SK-N-SH (cell line): ENCODE results near the gene HEG1. TPM values are rescaled to one million over a fixed set of nuclear protein-coding genes. Genes with fewer than 3 reads are reported as not detected.

Experiments used
- CTCF ChIA-PET: fragments of 300-600, 350-600 bp; formaldehyde crosslinking; extraction: SDS; loops from one replicate; lab custom pipeline; 2021; lab: Yijun Ruan, JAX
- POLR2A ChIA-PET: fragments of 350-600 bp; sonication (Branson Sonifier 250); formaldehyde crosslinking; extraction: SDS; loops from one replicate; lab custom pipeline; 2020; ENCODE audit warnings: antibody characterized with exemption, inconsistent platforms; lab: Yijun Ruan, JAX
- DNase-seq: peaks from one replicate; pipeline ENCODE4 v3.0.0; 2012
- H2AFZ ChIP-seq: fragments of 200-600 bp; sonication (generic); 2 replicates; pipeline ENCODE4 v1.8.1; 2016; ENCODE audit warnings: antibody characterized with exemption, mild to moderate bottlenecking, low read depth
- H3F3A ChIP-seq: fragments of 200-600 bp; sonication (generic); replicated peaks from 2 replicates; pipeline ENCODE3; 2016; ENCODE audit warnings: antibody characterized with exemption, mild to moderate bottlenecking; ENCODE audit not compliant: insufficient read depth
- H3K27ac ChIP-seq, 2 experiments: fragments of 200-500 bp in 1 of 2; fragments of 200-600 bp in 1 of 2; sonication (Bioruptor generic) in 1 of 2; sonication (generic), shearing (Covaris generic) in 1 of 2; 2 replicates each; pipeline versions ENCODE4 v1.5.1 to v1.6.1; 2014 to 2016; ENCODE audit warnings: low read depth in 2 of 2, inconsistent platforms in 1 of 2, low read length in 1 of 2, mild to moderate bottlenecking in 1 of 2, mixed read lengths in 1 of 2
- H3K27me3 ChIP-seq: fragments of 200-600 bp; sonication (generic), shearing (Covaris generic); 2 replicates; pipeline ENCODE4 v1.6.1; 2016; ENCODE audit warnings: mixed run types; ENCODE audit not compliant: insufficient read depth
- H3K36me3 ChIP-seq, 2 experiments: fragments of 200-500 bp in 1 of 2; fragments of 200-600 bp in 1 of 2; sonication (Bioruptor generic) in 1 of 2; sonication (generic) in 1 of 2; replicated peaks in 1 of 2; 2 replicates each; pipeline versions ENCODE3 to v1.5.1; 2014 to 2016; ENCODE audit warnings: low read length in 1 of 2, mild to moderate bottlenecking in 1 of 2; ENCODE audit not compliant: insufficient read depth in 2 of 2, control insufficient read depth in 1 of 2
- H3K4me1 ChIP-seq, 2 experiments: fragments of 200-500 bp in 1 of 2; fragments of 200-600 bp in 1 of 2; sonication (Bioruptor generic) in 1 of 2; sonication (generic), shearing (Covaris generic) in 1 of 2; 2 replicates each; pipeline versions ENCODE4 v1.5.1 to v1.6.1; 2014 to 2016; ENCODE audit warnings: low read depth in 1 of 2, low read length in 1 of 2, mixed run types in 1 of 2; ENCODE audit not compliant: insufficient read depth in 2 of 2, control insufficient read depth in 1 of 2
- H3K4me2 ChIP-seq: fragments of 200-600 bp; sonication (generic), shearing (Covaris generic); 2 replicates; pipeline ENCODE4 v1.6.1; 2017; ENCODE audit warnings: mixed run types
- H3K4me3 ChIP-seq, 2 experiments: fragments of 200-500 bp in 1 of 2; fragments of 200-600 bp in 1 of 2; sonication (Bioruptor generic) in 1 of 2; sonication (generic), shearing (Covaris generic) in 1 of 2; 2 replicates each; pipeline versions ENCODE4 v1.5.1 to v1.8.1; 2014 to 2016; ENCODE audit warnings: low read depth in 2 of 2, inconsistent platforms in 1 of 2, low read length in 1 of 2, mild to moderate bottlenecking in 1 of 2, mixed read lengths in 1 of 2, moderate library complexity in 1 of 2
- H3K79me2 ChIP-seq: fragments of 200-600 bp; sonication (generic); 2 replicates; pipeline ENCODE4 v1.8.1; 2017; ENCODE audit warnings: mild to moderate bottlenecking; ENCODE audit not compliant: insufficient read depth
- H3K9ac ChIP-seq: fragments of 200-600 bp; sonication (generic); 2 replicates; pipeline ENCODE4 v1.6.1; 2017; ENCODE audit warnings: mixed run types
- H3K9me2 ChIP-seq: fragments of 200-600 bp; sonication (generic); 2 replicates; pipeline ENCODE4 v1.6.1; 2017; ENCODE audit warnings: mixed run types
- H3K9me3 ChIP-seq: fragments of 200-600 bp; sonication (generic); 2 replicates; pipeline ENCODE4 v1.6.1; 2017; ENCODE audit warnings: mixed run types, mild to moderate bottlenecking, moderate library complexity
- H4K20me1 ChIP-seq: fragments of 200-600 bp; sonication (generic); 2 replicates; pipeline ENCODE4 v1.6.1; 2017; ENCODE audit warnings: mild to moderate bottlenecking, mixed run types; ENCODE audit not compliant: insufficient read depth
- CHD2 ChIP-seq: fragments of 150-350 bp; IDR thresholded peaks from 2 replicates; pipeline ENCODE4 v1.6.1; 2018; ENCODE audit warnings: low read length; ENCODE audit not compliant: partially characterized antibody
- ELF1 ChIP-seq: IDR thresholded peaks from 2 replicates; pipeline ENCODE4 v1.4.0; 2012
- EP300 ChIP-seq, 2 experiments: IDR thresholded peaks; 2 replicates each; pipeline versions ENCODE4 v1.4.0 to v1.6.1; 2012; ENCODE audit warnings: borderline replicate concordance in 1 of 2, low read depth in 1 of 2, low read length in 1 of 2
- FOSL2 ChIP-seq: IDR thresholded peaks from 2 replicates; pipeline ENCODE4 v1.4.0; 2012; ENCODE audit warnings: low read depth, mild to moderate bottlenecking, moderate library complexity, borderline replicate concordance
- FOXJ3 ChIP-seq: sonication (generic); formaldehyde crosslinking; IDR thresholded peaks from 2 replicates; pipeline ENCODE4 v1.5.1; 2020; ENCODE audit warnings: mild to moderate bottlenecking, missing genetic modification reagents
- FOXM1 ChIP-seq: IDR thresholded peaks from 2 replicates; pipeline ENCODE4 v1.4.0; 2012; ENCODE audit warnings: low read depth, mild to moderate bottlenecking
- GABPA ChIP-seq: IDR thresholded peaks from 2 replicates; pipeline ENCODE4 v1.4.0; 2012; ENCODE audit warnings: low read depth, mild to moderate bottlenecking
- GATA2 ChIP-seq: sonication (generic); formaldehyde crosslinking; IDR thresholded peaks from 2 replicates; pipeline ENCODE4 v1.5.0; 2020; ENCODE audit warnings: mild to moderate bottlenecking, missing genetic modification reagents
- JUND ChIP-seq: IDR thresholded peaks from 2 replicates; pipeline ENCODE4 v1.4.0; 2012
- MEF2A ChIP-seq: IDR thresholded peaks from 2 replicates; pipeline ENCODE4 v1.4.0; 2012; ENCODE audit warnings: low read depth, borderline replicate concordance
- MXI1 ChIP-seq: IDR thresholded peaks from 2 replicates; pipeline ENCODE4 v1.6.1; 2012; ENCODE audit warnings: mild to moderate bottlenecking, low read depth, low read length, improper control_type of control experiment
- NFIC ChIP-seq: IDR thresholded peaks from 2 replicates; pipeline ENCODE4 v1.4.0; 2012; ENCODE audit warnings: borderline replicate concordance
- RAD21 ChIP-seq: IDR thresholded peaks from 2 replicates; pipeline ENCODE4 v1.6.1; 2012; ENCODE audit warnings: mild to moderate bottlenecking, low read length
- RFX5 ChIP-seq: IDR thresholded peaks from 2 replicates; pipeline ENCODE4 v1.6.1; 2012; ENCODE audit warnings: mild to moderate bottlenecking, improper control_type of control experiment, low read length
- RXRA ChIP-seq: IDR thresholded peaks from 2 replicates; pipeline ENCODE4 v1.4.0; 2012; ENCODE audit warnings: low read depth, mild to moderate bottlenecking, borderline replicate concordance
- SIN3A ChIP-seq: IDR thresholded peaks from 2 replicates; pipeline ENCODE4 v1.6.1; 2012; ENCODE audit warnings: low read depth, mild to moderate bottlenecking, low read length, moderate library complexity, borderline replicate concordance
- TAF1 ChIP-seq: IDR thresholded peaks from 2 replicates; pipeline ENCODE4 v1.6.1; 2012; ENCODE audit warnings: low read depth, mild to moderate bottlenecking, low read length, moderate library complexity, borderline replicate concordance
- TCF12 ChIP-seq: IDR thresholded peaks from 2 replicates; pipeline ENCODE4 v1.4.0; 2012
- TEAD4 ChIP-seq: IDR thresholded peaks from 2 replicates; pipeline ENCODE4 v1.4.0; 2012; ENCODE audit warnings: mild to moderate bottlenecking, borderline replicate concordance; ENCODE audit not compliant: insufficient read depth
- YY1 ChIP-seq: IDR thresholded peaks from 2 replicates; pipeline ENCODE4 v1.4.0; 2012; ENCODE audit warnings: low read depth, mild to moderate bottlenecking
- WGBS: methylation state at CpG from one replicate; pipeline ENCODE4 v1.1.6; 2017; ENCODE audit warnings: low lambda C conversion rate; 5-methylcytosine and 5-hydroxymethylcytosine counted together
- polyA plus RNA-seq, 3 experiments: library from polyadenylated mRNA; depleted of rRNA; stranded (reverse); fragments of >200 nt; gene quantifications; 2 replicates each; pipeline ENCODE4 v1.2.3, GENCODE V29; 2012
- TF ChIP-seq, protein P1 (sequence below): fragments of 150-350 bp; IDR thresholded peaks from 2 replicates; pipeline ENCODE4 v1.6.1; 2016; ENCODE audit warnings: mild to moderate bottlenecking, low read depth, low read length
- TF ChIP-seq, protein P2 (sequence below): fragments of 200-600 bp; sonication (generic); IDR thresholded peaks from 2 replicates; pipeline ENCODE4 v1.6.1; 2017; ENCODE audit warnings: antibody characterized with exemption, mild to moderate bottlenecking, moderate library complexity
- TF ChIP-seq, protein P3 (sequence below): fragments of 150-350 bp; IDR thresholded peaks from 2 replicates; pipeline ENCODE4 v1.6.1; 2017; ENCODE audit warnings: antibody characterized with exemption, low read length, low read depth, borderline replicate concordance
- TF ChIP-seq, protein P4 (sequence below): IDR thresholded peaks from 2 replicates; pipeline ENCODE4; 2012
- TF ChIP-seq, protein P5 (sequence below): IDR thresholded peaks from 2 replicates; pipeline ENCODE4 v1.4.0; 2012; ENCODE audit warnings: low read depth, borderline replicate concordance
- TF ChIP-seq, protein P6 (sequence below): IDR thresholded peaks from 2 replicates; pipeline ENCODE4 v1.6.1; 2012; ENCODE audit warnings: mild to moderate bottlenecking, low read depth, low read length, moderate library complexity
- TF ChIP-seq, protein P7 (sequence below): IDR thresholded peaks from 2 replicates; pipeline ENCODE4 v1.4.0; 2012; ENCODE audit warnings: low read depth

The HEG1 gene
- polyA plus RNA-seq, 1 of the 3 experiments (the other 2 are of a cell fraction): 27.7 TPM

DNA sequence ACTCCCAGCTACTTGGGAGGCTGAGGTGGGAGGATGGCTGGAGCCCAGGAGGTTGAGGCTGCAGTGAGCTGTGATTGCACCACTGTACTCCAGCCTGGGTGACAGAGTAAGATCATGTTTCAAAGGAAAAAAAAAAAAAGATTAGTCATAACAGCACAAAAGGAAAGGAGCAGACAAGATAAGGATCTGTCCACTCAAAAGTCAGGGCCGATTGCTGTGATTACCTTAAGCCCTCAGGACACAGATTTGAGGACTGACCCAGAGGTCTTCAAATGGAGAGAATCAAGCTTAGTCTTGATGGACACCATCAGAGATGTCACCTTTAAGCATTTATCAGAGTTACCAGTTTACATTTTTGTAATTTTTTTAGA is 23.9 kb upstream of the HEG1 start:
- Histone ChIP-seq H3K9ac (no peak overlapping the region), H3K36me3 (no peaks in the 10 kb centered on the region), H2AFZ (no peak overlapping the region), H3K9me3 (no peaks in the 10 kb centered on the region), H3K4me3 (no peak overlapping the region), H3K4me2 (no peak overlapping the region), H4K20me1 (no peaks in the 10 kb centered on the region), H3K9me2 (no peaks in the 10 kb centered on the region), H3F3A (peaks cover 8% of the 10 kb centered on the region), H3K27ac (no peak overlapping the region), H3K4me1 (peaks cover 0 to 8% of the 10 kb centered on the region in 2 experiments; a peak in 1 of 4 replicates), H3K79me2 (no peaks in the 10 kb centered on the region), H3K27me3 (no peaks in the 10 kb centered on the region)
- TF ChIP-seq FOXM1 (no peak), JUND (peak; percentile 44; the same call in 1 of the 2 replicates), FOSL2 (peak; percentile 41), ELF1 (no peak), RFX5 (no peak), MEF2A (no peak), RAD21 (no peak), EP300 (IDR thresholded peaks at IDR 0.05; ENCODE audit: borderline replicate concordance in 1 of 2, low read depth in 1 of 2, low read length in 1 of 2) (no peak), MXI1 (no peak), RXRA (no peak), TCF12 (peak; percentile 38), YY1 (no peak), GATA2 (no peak), NFIC (no peak), CHD2 (no peak), GABPA (no peak), SIN3A (no peak), FOXJ3 (no peak), TAF1 (no peak), TEAD4 (no peak)
- TF ChIP-seq, protein P1, sequence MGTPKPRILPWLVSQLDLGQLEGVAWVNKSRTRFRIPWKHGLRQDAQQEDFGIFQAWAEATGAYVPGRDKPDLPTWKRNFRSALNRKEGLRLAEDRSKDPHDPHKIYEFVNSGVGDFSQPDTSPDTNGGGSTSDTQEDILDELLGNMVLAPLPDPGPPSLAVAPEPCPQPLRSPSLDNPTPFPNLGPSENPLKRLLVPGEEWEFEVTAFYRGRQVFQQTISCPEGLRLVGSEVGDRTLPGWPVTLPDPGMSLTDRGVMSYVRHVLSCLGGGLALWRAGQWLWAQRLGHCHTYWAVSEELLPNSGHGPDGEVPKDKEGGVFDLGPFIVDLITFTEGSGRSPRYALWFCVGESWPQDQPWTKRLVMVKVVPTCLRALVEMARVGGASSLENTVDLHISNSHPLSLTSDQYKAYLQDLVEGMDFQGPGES: no peak
- TF ChIP-seq, protein P2, sequence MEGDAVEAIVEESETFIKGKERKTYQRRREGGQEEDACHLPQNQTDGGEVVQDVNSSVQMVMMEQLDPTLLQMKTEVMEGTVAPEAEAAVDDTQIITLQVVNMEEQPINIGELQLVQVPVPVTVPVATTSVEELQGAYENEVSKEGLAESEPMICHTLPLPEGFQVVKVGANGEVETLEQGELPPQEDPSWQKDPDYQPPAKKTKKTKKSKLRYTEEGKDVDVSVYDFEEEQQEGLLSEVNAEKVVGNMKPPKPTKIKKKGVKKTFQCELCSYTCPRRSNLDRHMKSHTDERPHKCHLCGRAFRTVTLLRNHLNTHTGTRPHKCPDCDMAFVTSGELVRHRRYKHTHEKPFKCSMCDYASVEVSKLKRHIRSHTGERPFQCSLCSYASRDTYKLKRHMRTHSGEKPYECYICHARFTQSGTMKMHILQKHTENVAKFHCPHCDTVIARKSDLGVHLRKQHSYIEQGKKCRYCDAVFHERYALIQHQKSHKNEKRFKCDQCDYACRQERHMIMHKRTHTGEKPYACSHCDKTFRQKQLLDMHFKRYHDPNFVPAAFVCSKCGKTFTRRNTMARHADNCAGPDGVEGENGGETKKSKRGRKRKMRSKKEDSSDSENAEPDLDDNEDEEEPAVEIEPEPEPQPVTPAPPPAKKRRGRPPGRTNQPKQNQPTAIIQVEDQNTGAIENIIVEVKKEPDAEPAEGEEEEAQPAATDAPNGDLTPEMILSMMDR: no peak
- TF ChIP-seq, protein P3, sequence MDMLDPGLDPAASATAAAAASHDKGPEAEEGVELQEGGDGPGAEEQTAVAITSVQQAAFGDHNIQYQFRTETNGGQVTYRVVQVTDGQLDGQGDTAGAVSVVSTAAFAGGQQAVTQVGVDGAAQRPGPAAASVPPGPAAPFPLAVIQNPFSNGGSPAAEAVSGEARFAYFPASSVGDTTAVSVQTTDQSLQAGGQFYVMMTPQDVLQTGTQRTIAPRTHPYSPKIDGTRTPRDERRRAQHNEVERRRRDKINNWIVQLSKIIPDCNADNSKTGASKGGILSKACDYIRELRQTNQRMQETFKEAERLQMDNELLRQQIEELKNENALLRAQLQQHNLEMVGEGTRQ: no peak
- TF ChIP-seq, protein P4, sequence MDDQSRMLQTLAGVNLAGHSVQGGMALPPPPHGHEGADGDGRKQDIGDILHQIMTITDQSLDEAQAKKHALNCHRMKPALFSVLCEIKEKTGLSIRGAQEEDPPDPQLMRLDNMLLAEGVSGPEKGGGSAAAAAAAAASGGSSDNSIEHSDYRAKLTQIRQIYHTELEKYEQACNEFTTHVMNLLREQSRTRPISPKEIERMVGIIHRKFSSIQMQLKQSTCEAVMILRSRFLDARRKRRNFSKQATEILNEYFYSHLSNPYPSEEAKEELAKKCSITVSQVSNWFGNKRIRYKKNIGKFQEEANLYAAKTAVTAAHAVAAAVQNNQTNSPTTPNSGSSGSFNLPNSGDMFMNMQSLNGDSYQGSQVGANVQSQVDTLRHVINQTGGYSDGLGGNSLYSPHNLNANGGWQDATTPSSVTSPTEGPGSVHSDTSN: peak; percentile 26; the same call in 1 of the 2 replicates
- TF ChIP-seq, protein P5, sequence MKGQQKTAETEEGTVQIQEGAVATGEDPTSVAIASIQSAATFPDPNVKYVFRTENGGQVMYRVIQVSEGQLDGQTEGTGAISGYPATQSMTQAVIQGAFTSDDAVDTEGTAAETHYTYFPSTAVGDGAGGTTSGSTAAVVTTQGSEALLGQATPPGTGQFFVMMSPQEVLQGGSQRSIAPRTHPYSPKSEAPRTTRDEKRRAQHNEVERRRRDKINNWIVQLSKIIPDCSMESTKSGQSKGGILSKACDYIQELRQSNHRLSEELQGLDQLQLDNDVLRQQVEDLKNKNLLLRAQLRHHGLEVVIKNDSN: no peak
- TF ChIP-seq, protein P6, sequence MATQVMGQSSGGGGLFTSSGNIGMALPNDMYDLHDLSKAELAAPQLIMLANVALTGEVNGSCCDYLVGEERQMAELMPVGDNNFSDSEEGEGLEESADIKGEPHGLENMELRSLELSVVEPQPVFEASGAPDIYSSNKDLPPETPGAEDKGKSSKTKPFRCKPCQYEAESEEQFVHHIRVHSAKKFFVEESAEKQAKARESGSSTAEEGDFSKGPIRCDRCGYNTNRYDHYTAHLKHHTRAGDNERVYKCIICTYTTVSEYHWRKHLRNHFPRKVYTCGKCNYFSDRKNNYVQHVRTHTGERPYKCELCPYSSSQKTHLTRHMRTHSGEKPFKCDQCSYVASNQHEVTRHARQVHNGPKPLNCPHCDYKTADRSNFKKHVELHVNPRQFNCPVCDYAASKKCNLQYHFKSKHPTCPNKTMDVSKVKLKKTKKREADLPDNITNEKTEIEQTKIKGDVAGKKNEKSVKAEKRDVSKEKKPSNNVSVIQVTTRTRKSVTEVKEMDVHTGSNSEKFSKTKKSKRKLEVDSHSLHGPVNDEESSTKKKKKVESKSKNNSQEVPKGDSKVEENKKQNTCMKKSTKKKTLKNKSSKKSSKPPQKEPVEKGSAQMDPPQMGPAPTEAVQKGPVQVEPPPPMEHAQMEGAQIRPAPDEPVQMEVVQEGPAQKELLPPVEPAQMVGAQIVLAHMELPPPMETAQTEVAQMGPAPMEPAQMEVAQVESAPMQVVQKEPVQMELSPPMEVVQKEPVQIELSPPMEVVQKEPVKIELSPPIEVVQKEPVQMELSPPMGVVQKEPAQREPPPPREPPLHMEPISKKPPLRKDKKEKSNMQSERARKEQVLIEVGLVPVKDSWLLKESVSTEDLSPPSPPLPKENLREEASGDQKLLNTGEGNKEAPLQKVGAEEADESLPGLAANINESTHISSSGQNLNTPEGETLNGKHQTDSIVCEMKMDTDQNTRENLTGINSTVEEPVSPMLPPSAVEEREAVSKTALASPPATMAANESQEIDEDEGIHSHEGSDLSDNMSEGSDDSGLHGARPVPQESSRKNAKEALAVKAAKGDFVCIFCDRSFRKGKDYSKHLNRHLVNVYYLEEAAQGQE: no peak
- TF ChIP-seq, protein P7, sequence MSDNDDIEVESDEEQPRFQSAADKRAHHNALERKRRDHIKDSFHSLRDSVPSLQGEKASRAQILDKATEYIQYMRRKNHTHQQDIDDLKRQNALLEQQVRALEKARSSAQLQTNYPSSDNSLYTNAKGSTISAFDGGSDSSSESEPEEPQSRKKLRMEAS: no peak
- POLR2A ChIA-PET: no interaction called here
- DNase-seq: no peak
- WGBS: 22% methylated on average over 1 of the region's 1 CpG
- CTCF ChIA-PET: no interaction called here
